Gastroesophageal sphincter (tissue), 4 donors: ENCODE measurements around the gene PXMP2. TPM values are rescaled to one million over a fixed set of nuclear protein-coding genes. Genes with fewer than 3 reads are reported as not detected.

Source experiments
- ATAC-seq: fragments of 150-250 bp; one replicate; pipeline ENCODE4 v1.9.1; 2016; ENCODE audit warnings: mild to moderate bottlenecking, moderate library complexity
- H3K27ac ChIP-seq, 4 donors: fragments of 200-600 bp; sonication (generic) in 3 of 4; 1 replicate in 3 of 4; 2 replicates in 1 of 4; pipeline ENCODE4 v1.5.1; 2016 to 2019
- H3K27me3 ChIP-seq: fragments of 200-600 bp; sonication (generic); one replicate; pipeline ENCODE4 v1.5.1; 2019
- H3K36me3 ChIP-seq, 2 donors: fragments of 200-600 bp; sonication (generic); one replicate each; pipeline ENCODE4 v1.5.1; 2019; ENCODE audit warnings: control low read depth in 1 of 2
- H3K4me1 ChIP-seq, 3 donors: fragments of 200-600 bp; sonication (generic); 1 replicate in 2 of 3; 2 replicates in 1 of 3; pipeline ENCODE4 v1.5.1; 2016 to 2019; ENCODE audit warnings: control low read depth in 2 of 3
- H3K4me3 ChIP-seq, 2 donors: fragments of 200-600 bp; sonication (generic); one replicate each; pipeline ENCODE4 v1.5.1; 2019; ENCODE audit warnings: mild to moderate bottlenecking in 1 of 2, moderate library complexity in 1 of 2
- H3K9me3 ChIP-seq, 3 donors: fragments of 200-600 bp; sonication (generic); one replicate each; pipeline ENCODE4 v1.5.1; 2017 to 2019; ENCODE audit warnings: control low read depth in 2 of 3
- EP300 ChIP-seq: sonication (generic); formaldehyde crosslinking; IDR thresholded peaks from one replicate; pipeline ENCODE4 v1.6.1; 2017; ENCODE audit warnings: antibody characterized with exemption, mild to moderate bottlenecking
- POLR2A ChIP-seq, 2 donors: fragments of 450-650 bp; IDR thresholded peaks; one replicate each; pipeline ENCODE4 v1.6.1; 2017; ENCODE audit warnings: antibody characterized with exemption in 2 of 2, mild to moderate bottlenecking in 2 of 2, moderate library complexity in 1 of 2
- POLR2AphosphoS5 ChIP-seq: sonication (generic); formaldehyde crosslinking; IDR thresholded peaks from one replicate; pipeline ENCODE4 v1.6.1; 2017; ENCODE audit warnings: antibody characterized with exemption
- WGBS, 2 donors: methylation state at CpG; one replicate each; pipeline ENCODE4 v1.1.5; 2018; ENCODE audit warnings: low coverage in 1 of 2; 5-methylcytosine and 5-hydroxymethylcytosine counted together
- total RNA-seq, 4 donors: library from RNA; depleted of rRNA; stranded (reverse); fragments of >200 nt; gene quantifications; one replicate each; pipeline ENCODE4 v1.1.0, GENCODE V29; 2016
- TF ChIP-seq, protein P1 (sequence below), 4 experiments: fragments of 200-600 bp in 2 of 4; fragments of 450-650 bp in 2 of 4; sonication (generic) in 1 of 4; IDR thresholded peaks; one replicate each; pipeline ENCODE4 v1.5.1; 2017 to 2019; ENCODE audit warnings: antibody characterized with exemption in 4 of 4, mild to moderate bottlenecking in 2 of 4, moderate library complexity in 2 of 4

Gene PXMP2
- total RNA-seq, 4 donors from 2014 or later = 31.9 to 68.8 (median 55.4) TPM

DNA sequence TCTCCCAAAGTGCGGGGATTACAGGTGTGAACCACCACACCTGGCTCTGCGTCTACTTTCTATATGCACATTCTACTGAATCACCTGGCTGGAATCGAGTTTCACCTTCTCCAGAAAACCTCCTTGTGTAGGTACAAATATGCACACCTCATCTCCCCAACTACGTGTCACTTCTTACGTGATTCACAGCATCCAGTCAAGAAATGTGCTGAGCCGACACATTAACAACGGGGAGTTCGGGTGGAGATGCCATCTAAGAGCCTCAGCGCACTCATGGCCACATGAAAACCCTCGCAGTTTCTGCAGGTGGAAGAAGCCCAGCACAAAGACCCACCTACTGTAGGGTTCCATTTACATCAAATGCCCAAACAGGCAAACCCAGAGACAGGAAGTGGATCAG lies 39.5 kb upstream of the PXMP2 start:
- H3K4me3 ChIP-seq = no peak overlapping the region
- H3K27me3 ChIP-seq = no peaks in the 10 kb centered on the region
- no peak overlapping the region for H3K27ac ChIP-seq
- 89 to 91% methylated on average over 9 of the region's 10 CpGs for WGBS, 2 donors
- no peaks in the 10 kb centered on the region for H3K9me3 ChIP-seq
- no peaks in the 10 kb centered on the region for H3K4me1 ChIP-seq
- TF ChIP-seq POLR2AphosphoS5 (no peak), EP300 (no peak), POLR2A (IDR thresholded peaks at IDR 0.05) (no peak)
- TF ChIP-seq, protein P1, sequence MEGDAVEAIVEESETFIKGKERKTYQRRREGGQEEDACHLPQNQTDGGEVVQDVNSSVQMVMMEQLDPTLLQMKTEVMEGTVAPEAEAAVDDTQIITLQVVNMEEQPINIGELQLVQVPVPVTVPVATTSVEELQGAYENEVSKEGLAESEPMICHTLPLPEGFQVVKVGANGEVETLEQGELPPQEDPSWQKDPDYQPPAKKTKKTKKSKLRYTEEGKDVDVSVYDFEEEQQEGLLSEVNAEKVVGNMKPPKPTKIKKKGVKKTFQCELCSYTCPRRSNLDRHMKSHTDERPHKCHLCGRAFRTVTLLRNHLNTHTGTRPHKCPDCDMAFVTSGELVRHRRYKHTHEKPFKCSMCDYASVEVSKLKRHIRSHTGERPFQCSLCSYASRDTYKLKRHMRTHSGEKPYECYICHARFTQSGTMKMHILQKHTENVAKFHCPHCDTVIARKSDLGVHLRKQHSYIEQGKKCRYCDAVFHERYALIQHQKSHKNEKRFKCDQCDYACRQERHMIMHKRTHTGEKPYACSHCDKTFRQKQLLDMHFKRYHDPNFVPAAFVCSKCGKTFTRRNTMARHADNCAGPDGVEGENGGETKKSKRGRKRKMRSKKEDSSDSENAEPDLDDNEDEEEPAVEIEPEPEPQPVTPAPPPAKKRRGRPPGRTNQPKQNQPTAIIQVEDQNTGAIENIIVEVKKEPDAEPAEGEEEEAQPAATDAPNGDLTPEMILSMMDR (IDR thresholded peaks at IDR 0.05) = no peak
- peaks cover 0 to 85% of the 10 kb centered on the region in 2 donors for H3K36me3 ChIP-seq
- ATAC-seq = no peak

DNA sequence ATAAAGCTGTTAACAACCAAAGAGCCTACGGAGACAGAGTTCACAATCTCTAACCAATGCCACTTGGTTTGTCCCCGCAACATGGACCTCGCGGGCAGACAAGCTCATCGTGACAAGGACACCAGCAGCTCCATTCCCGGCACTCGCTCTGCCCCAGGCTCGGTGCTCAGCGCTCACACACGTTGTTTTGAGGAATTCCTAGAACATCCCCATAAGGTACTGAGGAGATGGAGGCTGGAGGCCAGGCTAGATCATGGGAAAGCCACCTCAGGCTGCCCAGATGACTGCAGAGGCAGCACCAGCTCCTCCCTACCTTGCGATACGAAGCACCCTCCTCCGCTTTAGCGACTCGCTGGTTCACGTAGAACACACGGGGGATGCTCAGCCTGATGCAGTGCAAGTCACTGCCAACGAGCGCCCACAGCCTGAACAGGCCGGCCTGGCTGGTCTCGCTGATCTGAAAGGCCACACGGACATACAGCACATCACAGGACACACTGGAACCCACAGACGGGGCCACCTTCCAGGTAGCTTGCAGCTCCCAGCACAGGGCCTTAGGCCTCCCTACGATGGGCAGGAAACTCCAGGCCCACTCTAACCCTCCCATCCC lies 38.7 kb upstream of the PXMP2 start:
- Histone ChIP-seq H3K36me3 (peaks cover 0 to 85% of the 10 kb centered on the region in 2 donors), H3K27ac (no peak overlapping the region), H3K4me1 (no peaks in the 10 kb centered on the region), H3K9me3 (no peaks in the 10 kb centered on the region), H3K4me3 (no peak overlapping the region), H3K27me3 (no peaks in the 10 kb centered on the region)
- no peak for ATAC-seq
- WGBS, 2 donors = 93 to 95% methylated on average over 5 to 10 of the region's 24 CpGs
- TF ChIP-seq POLR2A (IDR thresholded peaks at IDR 0.05) = no peak
- TF ChIP-seq, protein P1 (IDR thresholded peaks at IDR 0.05) = no peak
- TF ChIP-seq POLR2AphosphoS5 = no peak
- TF ChIP-seq EP300 = no peak

GRCh38 chr12:132649226-132649945 lies 38.0 kb upstream of the PXMP2 start:
- no peaks in the 10 kb centered on the region for H3K27me3 ChIP-seq
- H3K36me3 ChIP-seq = peaks cover 0 to 89% of the 10 kb centered on the region in 2 donors
- no peak for ATAC-seq
- no peaks in the 10 kb centered on the region for H3K9me3 ChIP-seq
- no peak overlapping the region for H3K4me3 ChIP-seq
- H3K4me1 ChIP-seq = no peaks in the 10 kb centered on the region
- 80% methylated on average over 1 of the region's 27 CpGs; no CpG with 5 or more reads in 1 of the 2 donors for WGBS, 2 donors
- no peak overlapping the region for H3K27ac ChIP-seq
- TF ChIP-seq EP300 (no peak), POLR2A (IDR thresholded peaks at IDR 0.05) (no peak), POLR2AphosphoS5 (no peak)
- TF ChIP-seq, protein P1 (IDR thresholded peaks at IDR 0.05) = no peak

DNA sequence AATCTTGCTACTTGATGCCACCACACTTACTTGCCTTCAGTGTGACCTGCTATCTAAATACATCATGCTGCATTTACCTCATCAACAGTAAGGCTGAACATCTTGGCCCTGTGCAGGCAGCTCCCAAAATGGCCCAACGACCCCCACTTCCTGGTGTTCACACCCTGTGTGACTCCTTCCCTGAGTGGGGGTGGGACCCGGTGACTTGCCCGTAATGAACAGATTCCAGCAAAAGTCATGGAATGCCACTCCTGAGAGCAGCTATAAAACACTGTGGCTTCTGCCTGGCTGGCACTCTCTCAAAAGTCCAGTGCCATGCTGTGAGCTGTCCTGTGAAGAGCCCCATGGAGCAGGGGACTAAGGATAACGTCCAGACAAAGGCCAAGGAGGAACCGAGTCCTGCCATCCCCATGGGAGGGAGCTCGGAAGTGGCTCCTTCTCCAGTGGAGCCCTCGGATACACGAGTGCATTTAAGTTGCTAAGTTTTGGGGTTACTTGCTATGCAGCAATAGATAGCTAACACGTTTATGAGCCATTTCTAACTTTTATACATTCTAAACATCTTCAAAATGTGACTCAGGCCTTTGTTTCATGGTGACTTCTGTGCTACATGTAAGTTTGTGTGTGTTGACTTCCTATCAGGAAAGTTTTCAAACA lies 35.8 kb upstream of the PXMP2 start:
- Histone ChIP-seq H3K27me3 (no peaks in the 10 kb centered on the region), H3K27ac (no peak overlapping the region), H3K4me1 (no peaks in the 10 kb centered on the region), H3K9me3 (no peaks in the 10 kb centered on the region), H3K36me3 (peaks cover 0 to 95% of the 10 kb centered on the region in 2 donors), H3K4me3 (no peak overlapping the region)
- ATAC-seq = no peak
- 61 to 70% methylated on average over 4 to 5 of the region's 9 CpGs for WGBS, 2 donors
- TF ChIP-seq POLR2AphosphoS5 (no peak), POLR2A (IDR thresholded peaks at IDR 0.05) (no peak), EP300 (no peak)
- TF ChIP-seq, protein P1 (IDR thresholded peaks at IDR 0.05) = no peak
